GM11168 (cell line): ENCODE data around the gene HHIPL2.

Source experiments
- in situ Hi-C: fragments of 300-500 bp; cut with MboI; formaldehyde crosslinking; loops from one replicate; pipeline ENCODE4 v1.12.0; 2022; ENCODE audit warnings: low sequenced_read_pairs; ENCODE audit not compliant: unreplicated experiment

Gene HHIPL2

GRCh38 chr1:222547944-222548671, at the start of gene HHIPL2:
HHIPL2 (minus strand) TSS chr1:222548104; CDS start chr1:222548044, 60 bp downstream.
- in situ Hi-C loops = no loop called here

GRCh38 chr1:222596696-222597095, 48.8 kb upstream of the HHIPL2 start:
- in situ Hi-C loops = no loop called here

- in situ Hi-C loops = no loop called here
Measured at GRCh38 chr1:222594789-222595188, 46.9 kb upstream of the HHIPL2 start.

GRCh38 chr1:222592171-222592570, 44.3 kb upstream of the HHIPL2 start:
- in situ Hi-C loops = no loop called here

GRCh38 chr1:222589462-222590302, 41.8 kb upstream of the HHIPL2 start, which contains the start of gene TAF1A:
TAF1A (minus strand) TSS chr1:222589933.
- in situ Hi-C loops = no loop called here

- in situ Hi-C loops = no loop called here
Measured at GRCh38 chr1:222588135-222588534, 40.2 kb upstream of the HHIPL2 start.

GRCh38 chr1:222586842-222587241, 38.9 kb upstream of the HHIPL2 start:
- in situ Hi-C loops = no loop called here

GRCh38 chr1:222583079-222583478, 35.2 kb upstream of the HHIPL2 start:
- in situ Hi-C loops = no loop called here

- in situ Hi-C loops = no loop called here
Measured at GRCh38 chr1:222582099-222582774, 34.3 kb upstream of the HHIPL2 start.

GRCh38 chr1:222579316-222579715, 31.4 kb upstream of the HHIPL2 start:
- in situ Hi-C loops = no loop called here

GRCh38 chr1:222570837-222571236, 22.9 kb upstream of the HHIPL2 start:
- in situ Hi-C loops = no loop called here

- in situ Hi-C loops = no loop called here
Measured at GRCh38 chr1:222561656-222562055, 13.8 kb upstream of the HHIPL2 start.

GRCh38 chr1:222557574-222557973, 9.7 kb upstream of the HHIPL2 start:
- in situ Hi-C loops = no loop called here

- in situ Hi-C loops = no loop called here
Measured at GRCh38 chr1:222557148-222557547, 9.2 kb upstream of the HHIPL2 start.

- in situ Hi-C loops = no loop called here
Measured at GRCh38 chr1:222555992-222556615, 8.2 kb upstream of the HHIPL2 start.

GRCh38 chr1:222554177-222554576, 6.3 kb upstream of the HHIPL2 start:
- in situ Hi-C loops = no loop called here

- in situ Hi-C loops = no loop called here
Measured at GRCh38 chr1:222552882-222553281, 5.0 kb upstream of the HHIPL2 start.

GRCh38 chr1:222547260-222547614, 667 bp downstream of the HHIPL2 start:
- in situ Hi-C loops = no loop called here

- in situ Hi-C loops = no loop called here
Measured at GRCh38 chr1:222546548-222547259, 1.2 kb downstream of the HHIPL2 start.

- in situ Hi-C loops = no loop called here
Measured at GRCh38 chr1:222546091-222546490, 1.8 kb downstream of the HHIPL2 start.
